Testis (tissue), 3 donors: ENCODE measurements around the gene SLC35C1. TPM values are rescaled to one million over a fixed set of nuclear protein-coding genes. Genes with fewer than 3 reads are reported as not detected.
"Not testable (repeated sequence)": the region's sequence is repeated elsewhere in the genome, so short reads cannot be mapped to it uniquely, and the experiment has no call there.

Source experiments
- DNase-seq: peaks from one replicate; pipeline ENCODE4 v3.0.0-alpha.2; 2019
- H3K27ac ChIP-seq, 2 donors: fragments of 200-600 bp; sonication (generic); one replicate each; pipeline ENCODE4 v1.5.1; 2019
- H3K27me3 ChIP-seq: fragments of 200-600 bp; sonication (generic); one replicate; pipeline ENCODE4 v1.5.1; 2019
- H3K36me3 ChIP-seq: fragments of 200-600 bp; sonication (generic); one replicate; pipeline ENCODE4 v1.5.1; 2017; ENCODE audit warnings: low read depth; ENCODE audit errors: missing control alignments
- H3K4me1 ChIP-seq: fragments of 200-600 bp; sonication (generic); one replicate; pipeline ENCODE4 v1.5.1; 2019
- H3K4me3 ChIP-seq, 2 donors: fragments of 200-600 bp; sonication (generic); one replicate each; pipeline ENCODE4 v1.5.1; 2017 to 2019
- H3K9me3 ChIP-seq: fragments of 200-600 bp; sonication (generic); one replicate; pipeline ENCODE4 v1.5.1; 2017
- POLR2A ChIP-seq: fragments of 450-650 bp; IDR thresholded peaks from one replicate; pipeline ENCODE4 v1.6.1; 2017; ENCODE audit warnings: antibody characterized with exemption, mild to moderate bottlenecking, moderate library complexity
- WGBS, 2 donors: methylation state at CpG; one replicate each; pipeline ENCODE4 v1.1.5; 2018; 5-methylcytosine and 5-hydroxymethylcytosine counted together
- intact Hi-C: fragments of 100-400 bp; cut with DNase I; formaldehyde crosslinking; loops from one replicate; pipeline ENCODE4 v1.15.1; 2023; ENCODE audit warnings: low total_unique reads
- polyA plus RNA-seq: library from polyadenylated mRNA; stranded (reverse); fragments of 350-450 nt; fragmentation: Illumina TruSeq; extraction: RNeasy Lipid Tissue Mini Kit (QIAGEN cat#74804); gene quantifications from one replicate; pipeline ENCODE4 v1.2.3, GENCODE V29; 2014; ENCODE audit warnings: low read depth, low replicate concordance; ENCODE audit not compliant: insufficient read depth
- total RNA-seq, 2 donors: library from RNA; depleted of rRNA; stranded (reverse); fragments of >200 nt; gene quantifications; one replicate each; pipeline ENCODE4 v1.2.3, GENCODE V29; 2016
- TF ChIP-seq, protein P1 (sequence below), 3 experiments: fragments of 450-650 bp in 2 of 3; fragments of 200-600 bp in 1 of 3; sonication (generic) in 1 of 3; IDR thresholded peaks; one replicate each; pipeline ENCODE4 v1.5.1; 2016 to 2019; ENCODE audit warnings: antibody characterized with exemption in 3 of 3, mild to moderate bottlenecking in 2 of 3, moderate library complexity in 1 of 3

Gene SLC35C1
- total and polyA plus RNA-seq, 3 donors from 2014 or later: 10.4 to 15.7 (median 12.9) TPM

DNA sequence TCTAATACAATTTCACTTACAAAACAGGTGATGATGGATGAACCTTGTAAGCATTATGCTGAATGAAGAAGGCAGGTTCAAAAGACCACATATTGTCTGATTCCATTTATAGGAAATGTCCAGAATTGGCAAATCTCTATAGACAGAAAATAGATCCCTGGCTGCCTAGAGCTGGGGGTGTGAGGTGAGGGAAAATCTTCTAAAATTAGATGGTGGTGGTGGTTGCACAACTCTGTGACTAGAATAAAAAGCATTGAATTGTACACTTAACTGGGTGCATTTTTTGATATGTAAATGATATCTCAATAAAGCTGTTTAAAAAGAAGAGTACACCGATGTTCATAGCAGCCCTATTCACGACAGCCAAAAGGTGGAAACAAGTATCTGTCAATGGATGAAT, 25.6 kb downstream of the SLC35C1 start:
- no peak for TF ChIP-seq POLR2A
- TF ChIP-seq, protein P1, sequence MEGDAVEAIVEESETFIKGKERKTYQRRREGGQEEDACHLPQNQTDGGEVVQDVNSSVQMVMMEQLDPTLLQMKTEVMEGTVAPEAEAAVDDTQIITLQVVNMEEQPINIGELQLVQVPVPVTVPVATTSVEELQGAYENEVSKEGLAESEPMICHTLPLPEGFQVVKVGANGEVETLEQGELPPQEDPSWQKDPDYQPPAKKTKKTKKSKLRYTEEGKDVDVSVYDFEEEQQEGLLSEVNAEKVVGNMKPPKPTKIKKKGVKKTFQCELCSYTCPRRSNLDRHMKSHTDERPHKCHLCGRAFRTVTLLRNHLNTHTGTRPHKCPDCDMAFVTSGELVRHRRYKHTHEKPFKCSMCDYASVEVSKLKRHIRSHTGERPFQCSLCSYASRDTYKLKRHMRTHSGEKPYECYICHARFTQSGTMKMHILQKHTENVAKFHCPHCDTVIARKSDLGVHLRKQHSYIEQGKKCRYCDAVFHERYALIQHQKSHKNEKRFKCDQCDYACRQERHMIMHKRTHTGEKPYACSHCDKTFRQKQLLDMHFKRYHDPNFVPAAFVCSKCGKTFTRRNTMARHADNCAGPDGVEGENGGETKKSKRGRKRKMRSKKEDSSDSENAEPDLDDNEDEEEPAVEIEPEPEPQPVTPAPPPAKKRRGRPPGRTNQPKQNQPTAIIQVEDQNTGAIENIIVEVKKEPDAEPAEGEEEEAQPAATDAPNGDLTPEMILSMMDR (IDR thresholded peaks at IDR 0.05): no peak
- DNase-seq: no peak
- Histone ChIP-seq H3K36me3 (no peaks in the 10 kb centered on the region), H3K27me3 (no peaks in the 10 kb centered on the region), H3K4me1 (no peaks in the 10 kb centered on the region), H3K9me3 (no peaks in the 10 kb centered on the region), H3K4me3 (no peak overlapping the region), H3K27ac (no peak overlapping the region)
- 93 to 94% methylated on average over 2 of the region's 2 CpGs for WGBS, 2 donors
- intact Hi-C loops: no loop called here

DNA sequence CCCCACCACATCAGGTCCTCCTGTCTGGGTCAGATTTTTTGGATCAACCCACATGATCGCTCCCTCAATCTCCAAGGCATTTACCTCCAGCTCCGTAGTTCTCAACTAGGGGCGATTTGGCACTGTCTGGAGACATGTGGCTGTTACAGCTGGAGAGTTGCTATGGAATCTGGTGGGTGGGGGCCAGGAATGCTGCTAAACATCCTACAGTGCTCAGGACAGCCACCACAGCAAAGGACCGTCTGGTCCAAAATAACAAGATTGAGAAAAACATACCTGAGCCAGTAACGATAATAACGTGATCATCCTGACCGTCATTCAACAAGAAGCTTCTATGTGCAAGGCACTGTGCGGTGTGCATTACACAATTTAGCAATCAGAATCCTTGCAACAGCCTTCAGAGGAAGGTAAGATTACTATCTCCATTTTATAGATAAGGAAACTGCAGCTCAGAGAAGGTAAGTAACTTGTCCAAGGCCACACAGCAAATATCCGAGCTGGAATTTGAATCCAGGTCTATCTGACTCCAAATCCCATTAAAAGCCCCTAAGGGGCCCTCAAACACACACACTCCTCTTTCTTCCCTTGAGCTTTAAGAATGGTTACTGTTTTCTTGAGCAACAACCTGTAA, 28.0 kb downstream of the SLC35C1 start:
- H3K27me3 ChIP-seq: no peaks in the 10 kb centered on the region
- 75 to 77% methylated on average over 9 of the region's 9 CpGs for WGBS, 2 donors
- intact Hi-C loops: no loop called here
- TF ChIP-seq, protein P1 (IDR thresholded peaks at IDR 0.05): no peak
- TF ChIP-seq POLR2A: no peak
- no peak overlapping the region for H3K4me3 ChIP-seq
- no peaks in the 10 kb centered on the region for H3K36me3 ChIP-seq
- no peak for DNase-seq
- H3K9me3 ChIP-seq: no peaks in the 10 kb centered on the region
- H3K4me1 ChIP-seq: no peaks in the 10 kb centered on the region
- no peak overlapping the region for H3K27ac ChIP-seq

GRCh38 chr11:45833761-45834160, 28.8 kb downstream of the SLC35C1 start:
- no peaks in the 10 kb centered on the region for H3K9me3 ChIP-seq
- intact Hi-C loops: no loop called here
- H3K36me3 ChIP-seq: no peaks in the 10 kb centered on the region
- TF ChIP-seq POLR2A: no peak
- TF ChIP-seq, protein P1 (IDR thresholded peaks at IDR 0.05): no peak
- H3K27ac ChIP-seq: no peak overlapping the region
- no peak for DNase-seq
- no peaks in the 10 kb centered on the region for H3K27me3 ChIP-seq
- WGBS, 2 donors: 67 to 78% methylated on average over 3 of the region's 3 CpGs
- H3K4me1 ChIP-seq: no peaks in the 10 kb centered on the region
- no peak overlapping the region for H3K4me3 ChIP-seq

DNA sequence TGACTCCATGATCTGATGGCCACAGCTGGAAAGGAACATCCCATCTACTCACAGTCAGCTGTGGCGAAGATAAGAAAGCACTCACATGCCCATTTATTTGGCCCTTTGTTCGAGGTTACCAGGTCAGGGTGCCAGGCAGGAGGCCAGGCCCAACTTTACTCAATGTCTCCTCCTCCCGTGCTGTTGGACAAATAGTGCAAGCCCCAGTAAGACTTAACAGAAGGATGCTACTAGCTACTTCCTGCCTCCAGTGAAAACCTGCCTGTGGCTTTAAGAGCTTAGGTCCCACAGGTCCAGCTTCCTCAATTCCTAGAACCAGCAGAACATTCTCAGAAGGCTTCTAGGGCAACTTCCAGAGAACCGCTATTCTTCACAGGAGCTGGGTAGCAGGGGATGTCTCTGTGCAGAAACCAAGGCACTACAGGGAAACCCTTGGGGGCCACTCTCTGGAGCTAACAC, 29.4 kb downstream of the SLC35C1 start:
- TF ChIP-seq POLR2A: no peak
- TF ChIP-seq, protein P1 (IDR thresholded peaks at IDR 0.05): no peak
- H3K4me3 ChIP-seq: no peak overlapping the region
- H3K36me3 ChIP-seq: no peaks in the 10 kb centered on the region
- WGBS, 2 donors: 61 to 69% methylated on average over 4 of the region's 4 CpGs
- intact Hi-C loops: no loop called here
- DNase-seq: no peak
- no peaks in the 10 kb centered on the region for H3K9me3 ChIP-seq
- no peaks in the 10 kb centered on the region for H3K4me1 ChIP-seq
- H3K27ac ChIP-seq: no peak overlapping the region
- H3K27me3 ChIP-seq: no peaks in the 10 kb centered on the region

DNA sequence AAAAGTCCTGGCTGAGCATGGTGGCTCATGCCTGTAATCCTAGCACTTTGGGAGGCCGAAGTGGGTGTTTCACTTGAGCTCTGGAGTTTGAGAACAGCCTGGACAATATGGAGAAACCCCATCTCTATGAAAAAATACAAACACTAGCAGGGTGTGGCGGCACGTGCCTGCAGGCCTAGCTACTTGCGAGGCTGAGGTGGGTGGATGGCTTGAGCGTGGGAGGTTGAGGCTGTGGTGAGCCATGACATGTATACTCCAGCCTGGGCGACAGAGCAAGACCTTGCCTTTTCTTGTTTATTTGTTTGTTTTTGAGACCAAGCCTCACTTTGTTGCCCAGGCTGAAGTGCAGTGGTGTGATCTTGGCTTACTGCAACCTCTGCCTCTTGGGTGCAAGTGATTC, 34.3 kb downstream of the SLC35C1 start:
- no peaks in the 10 kb centered on the region for H3K36me3 ChIP-seq
- H3K27ac ChIP-seq: no peak overlapping the region
- no peaks in the 10 kb centered on the region for H3K9me3 ChIP-seq
- DNase-seq: no peak
- TF ChIP-seq, protein P1 (IDR thresholded peaks at IDR 0.05): no peak
- no peak for TF ChIP-seq POLR2A
- H3K4me1 ChIP-seq: no peaks in the 10 kb centered on the region
- 91 to 94% methylated on average over 6 of the region's 6 CpGs for WGBS, 2 donors
- intact Hi-C loops: no loop called here
- H3K4me3 ChIP-seq: no peak overlapping the region
- no peaks in the 10 kb centered on the region for H3K27me3 ChIP-seq

GRCh38 chr11:45840251-45840650, 35.3 kb downstream of the SLC35C1 start:
- H3K27me3 ChIP-seq, H3K27ac ChIP-seq, intact Hi-C loops, H3K36me3 ChIP-seq, H3K4me1 ChIP-seq, H3K9me3 ChIP-seq, DNase-seq: not testable (repeated sequence)
- 51 to 78% methylated on average over 13 of the region's 13 CpGs for WGBS, 2 donors
- H3K4me3 ChIP-seq: peak overlapping the region in 1 of 2 donors; percentile 1
